Lung (tissue), 12 donors: ENCODE results near the gene RAB8B. TPM values are rescaled to one million over a fixed set of nuclear protein-coding genes. Genes with fewer than 3 reads are reported as not detected.

Experiments
- ATAC-seq: fragments of 200-7000 bp; cut with Tn5 transposase; one replicate; pipeline ENCODE4 v1.9.1; 2020; ENCODE audit warnings: moderate number of reproducible peaks; ENCODE audit not compliant: insufficient read depth, low FRiP score
- DNase-seq, 3 donors: peaks; one replicate each; pipeline ENCODE4 v3.0.0-alpha.2; 2013 to 2017
- H3K27ac ChIP-seq, 2 donors: one replicate each; pipeline ENCODE4 v1.5.1; 2013; ENCODE audit warnings: mild to moderate bottlenecking in 2 of 2, moderate library complexity in 2 of 2, control low read depth in 1 of 2, inconsistent platforms in 1 of 2, low read depth in 1 of 2, low read length in 1 of 2
- H3K27me3 ChIP-seq, 3 donors: one replicate each; pipeline ENCODE4 v1.5.1; 2013; ENCODE audit warnings: low read length in 2 of 3; ENCODE audit not compliant: control insufficient read depth in 3 of 3, insufficient read depth in 3 of 3
- H3K36me3 ChIP-seq, 4 donors: one replicate each; pipeline ENCODE4 v1.5.1; 2013; ENCODE audit warnings: low read length in 4 of 4, mild to moderate bottlenecking in 1 of 4, moderate library complexity in 1 of 4; ENCODE audit not compliant: control insufficient read depth in 4 of 4, insufficient read depth in 4 of 4
- H3K4me1 ChIP-seq, 5 donors: one replicate each; pipeline ENCODE4 v1.5.1; 2013; ENCODE audit warnings: low read length in 5 of 5, mild to moderate bottlenecking in 2 of 5, moderate library complexity in 1 of 5; ENCODE audit not compliant: control insufficient read depth in 5 of 5, insufficient read depth in 5 of 5
- H3K4me3 ChIP-seq: one replicate; pipeline ENCODE4 v1.5.1; 2013; ENCODE audit warnings: mild to moderate bottlenecking, control low read depth, moderate library complexity
- H3K9ac ChIP-seq, 2 donors: one replicate each; pipeline ENCODE4 v1.5.1; 2013; ENCODE audit warnings: low read length in 2 of 2, control low read depth in 1 of 2; ENCODE audit not compliant: insufficient read depth in 1 of 2
- H3K9me3 ChIP-seq, 4 donors: one replicate each; pipeline ENCODE4 v1.5.1; 2013; ENCODE audit warnings: low read length in 3 of 4, mild to moderate bottlenecking in 1 of 4, moderate library complexity in 1 of 4; ENCODE audit not compliant: control insufficient read depth in 4 of 4, insufficient read depth in 3 of 4
- CTCF ChIP-seq: IDR thresholded peaks from 2 replicates; pipeline ENCODE4 v1.5.1; 2012; ENCODE audit warnings: mild to moderate bottlenecking; ENCODE audit errors: control extremely low read depth, extremely low read depth
- WGBS, 2 donors: extraction: QIAGEN DNeasy Blood & Tissue Kit; methylation state at CpG; one replicate each; pipeline ENCODE4 v1.1.7; 2013; 5-methylcytosine and 5-hydroxymethylcytosine counted together
- polyA plus RNA-seq, 2 donors: library from polyadenylated mRNA; stranded (reverse); fragments of 200-250 nt; gene quantifications; one replicate each; pipeline ENCODE4 v1.2.1, GENCODE V29; 2013
- total RNA-seq, 2 donors: library from RNA; depleted of rRNA in 1 of 2; stranded (reverse); fragments of >200 nt in 1 of 2; gene quantifications; one replicate each; pipeline ENCODE4 v1.2.1, GENCODE V29; 2014 to 2021
- donor health status: control.
- donor health status: control.
- donor health status: Bipolar disorder and iron deficiency.
- donor health status: healthy.
- donor health status: DM: yes; HTN: yes; CAD: no.

Gene RAB8B
- total and polyA plus RNA-seq, 4 donors: 10.0 to 88.9 (median 35.7) TPM

DNA sequence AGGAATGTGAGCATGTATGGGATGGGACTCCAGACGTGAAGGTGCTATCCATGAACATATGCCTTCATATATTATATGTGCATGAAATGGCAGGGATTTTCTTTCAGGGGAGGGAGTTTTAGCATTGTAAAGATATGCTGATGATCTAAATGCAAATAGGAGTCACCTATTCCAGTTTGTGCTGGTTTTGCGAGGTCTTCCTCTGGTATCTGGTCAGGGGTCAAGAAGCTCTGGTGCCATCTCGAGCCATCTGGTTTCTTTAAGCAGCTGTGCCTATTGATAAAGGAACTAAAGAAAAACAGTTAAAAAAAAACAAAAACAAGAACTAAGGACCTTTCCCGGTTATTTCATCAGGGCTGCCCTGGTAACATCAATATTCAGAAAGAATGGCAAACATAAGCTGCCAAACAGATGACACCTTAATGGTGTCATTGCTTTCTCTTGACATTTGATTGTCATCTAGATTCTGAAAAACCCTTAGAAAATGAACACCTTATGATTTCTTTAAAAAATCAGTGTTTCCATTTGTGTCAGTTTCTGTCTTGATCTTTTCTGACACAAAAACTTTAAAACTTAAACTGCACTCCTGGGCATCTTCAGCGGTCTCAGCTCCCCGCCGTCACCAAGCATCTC lies 110.7 kb downstream of the RAB8B start:
- peaks cover 4 to 21% (median 12%) of the 10 kb centered on the region in 4 donors for H3K36me3 ChIP-seq

GRCh38 chr15:63301088-63301487 lies 111.7 kb downstream of the RAB8B start:
- DNase-seq: peak in 2 of 3 donors; percentile 32 to 50
- Histone ChIP-seq H3K27me3 (no peaks in the 10 kb centered on the region), H3K9me3 (no peaks in the 10 kb centered on the region), H3K27ac (no peak overlapping the region), H3K4me1 (no peaks in the 10 kb centered on the region), H3K9ac (no peak overlapping the region), H3K36me3 (peaks cover 7 to 26% (median 17%) of the 10 kb centered on the region in 4 donors), H3K4me3 (no peak overlapping the region)
- no peak for TF ChIP-seq CTCF
- 86 to 95% methylated on average over 1 of the region's 1 CpG for WGBS, 2 donors
- ATAC-seq: no peak

More for the DNA sequence above, 110.7 kb downstream of the RAB8B start:
- H3K4me3 ChIP-seq: no peak overlapping the region
- no peak overlapping the region for H3K27ac ChIP-seq
- no peak for TF ChIP-seq CTCF
- H3K27me3 ChIP-seq: no peaks in the 10 kb centered on the region
- DNase-seq: no peak
- ATAC-seq: no peak
- 93% methylated on average over 7 of the region's 7 CpGs for WGBS, 2 donors
- no peaks in the 10 kb centered on the region for H3K4me1 ChIP-seq
- no peaks in the 10 kb centered on the region for H3K9me3 ChIP-seq
- no peak overlapping the region for H3K9ac ChIP-seq

GRCh38 chr15:63305260-63305659 lies 115.9 kb downstream of the RAB8B start:
- no peak for ATAC-seq
- Histone ChIP-seq H3K27me3 (no peaks in the 10 kb centered on the region), H3K4me3 (no peak overlapping the region), H3K9me3 (no peaks in the 10 kb centered on the region), H3K27ac (no peak overlapping the region), H3K4me1 (no peaks in the 10 kb centered on the region), H3K36me3 (peaks cover 7 to 32% (median 18%) of the 10 kb centered on the region in 4 donors), H3K9ac (no peak overlapping the region)
- no peak for DNase-seq
- TF ChIP-seq CTCF: no peak
- WGBS, 2 donors: 96 to 97% methylated on average over 5 of the region's 5 CpGs
